Measurements from ENCODE around the gene ALCAM.

DNA sequence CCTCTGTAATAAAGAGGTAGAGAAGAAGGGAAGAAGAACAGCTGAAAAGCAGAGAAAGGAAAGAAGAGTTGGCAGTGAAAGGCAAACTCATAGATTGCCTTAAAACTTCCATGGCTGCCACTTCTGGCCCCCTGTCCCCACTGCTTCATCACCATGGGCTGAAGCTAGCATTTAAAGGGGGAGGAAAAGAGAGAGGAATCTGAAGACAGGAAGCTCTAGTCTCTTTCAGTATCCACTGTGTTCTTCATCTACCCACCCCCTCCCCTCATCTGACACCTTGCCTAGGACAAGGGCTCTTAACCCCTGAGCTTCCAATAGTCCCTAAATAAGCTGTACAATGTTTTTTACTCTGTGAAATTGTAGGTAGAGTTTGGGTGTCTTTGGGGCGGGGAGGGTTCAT, 60.6 kb downstream of the ALCAM start:
- TF ChIP-seq EZH2phosphoT487 (IDR thresholded peaks at IDR 0.05; ENCODE audit: low read length), result no peak
- TF ChIP-seq, protein P1, sequence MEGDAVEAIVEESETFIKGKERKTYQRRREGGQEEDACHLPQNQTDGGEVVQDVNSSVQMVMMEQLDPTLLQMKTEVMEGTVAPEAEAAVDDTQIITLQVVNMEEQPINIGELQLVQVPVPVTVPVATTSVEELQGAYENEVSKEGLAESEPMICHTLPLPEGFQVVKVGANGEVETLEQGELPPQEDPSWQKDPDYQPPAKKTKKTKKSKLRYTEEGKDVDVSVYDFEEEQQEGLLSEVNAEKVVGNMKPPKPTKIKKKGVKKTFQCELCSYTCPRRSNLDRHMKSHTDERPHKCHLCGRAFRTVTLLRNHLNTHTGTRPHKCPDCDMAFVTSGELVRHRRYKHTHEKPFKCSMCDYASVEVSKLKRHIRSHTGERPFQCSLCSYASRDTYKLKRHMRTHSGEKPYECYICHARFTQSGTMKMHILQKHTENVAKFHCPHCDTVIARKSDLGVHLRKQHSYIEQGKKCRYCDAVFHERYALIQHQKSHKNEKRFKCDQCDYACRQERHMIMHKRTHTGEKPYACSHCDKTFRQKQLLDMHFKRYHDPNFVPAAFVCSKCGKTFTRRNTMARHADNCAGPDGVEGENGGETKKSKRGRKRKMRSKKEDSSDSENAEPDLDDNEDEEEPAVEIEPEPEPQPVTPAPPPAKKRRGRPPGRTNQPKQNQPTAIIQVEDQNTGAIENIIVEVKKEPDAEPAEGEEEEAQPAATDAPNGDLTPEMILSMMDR (IDR thresholded peaks at IDR 0.05; ENCODE audit: low read length), result no peak
